Measurements from ENCODE around the gene MRPL44.
A peak's percentile ranks its signal among the peaks of the same experiment; 100 is the strongest.

MRPL44 gene

GRCh38 chr2:223936862-223937326 is 20.4 kb upstream of the MRPL44 start:
- peak; percentile 45 to 52 for ATAC-seq

GRCh38 chr2:223937535-223937934 is 19.7 kb upstream of the MRPL44 start:
- no peak for ATAC-seq

- peak in 1 of 2 donors; percentile 9 for ATAC-seq
Observed at GRCh38 chr2:223939438-223939837, 17.8 kb upstream of the MRPL44 start.

GRCh38 chr2:223941579-223942277 is 15.5 kb upstream of the MRPL44 start:
- peak; percentile 85 for ATAC-seq

GRCh38 chr2:223943135-223943534 is 14.1 kb upstream of the MRPL44 start:
- no peak for ATAC-seq

GRCh38 chr2:223943561-223944008 is 13.7 kb upstream of the MRPL44 start:
- no peak for ATAC-seq

GRCh38 chr2:223944166-223944702 is 13.0 kb upstream of the MRPL44 start:
- no peak for ATAC-seq

GRCh38 chr2:223944703-223945531 is 12.3 kb upstream of the MRPL44 start, which contains the start of gene WDFY1:
TSS of gene WDFY1 (minus strand) at chr2:223945335. CDS start at chr2:223945284, 51 bp downstream.
- ATAC-seq: peak; percentile 59 to 62

- ATAC-seq: no peak
Observed at GRCh38 chr2:223945755-223946154, 11.5 kb upstream of the MRPL44 start.

GRCh38 chr2:223947711-223948205 is 9.5 kb upstream of the MRPL44 start:
- no peak for ATAC-seq

- peak in 1 of 2 donors; percentile 8 for ATAC-seq
Observed at GRCh38 chr2:223949241-223949840, 7.9 kb upstream of the MRPL44 start.

GRCh38 chr2:223950448-223951347 is 6.6 kb upstream of the MRPL44 start:
- ATAC-seq: peak in 1 of 2 donors; percentile 19

- ATAC-seq: no peak
Observed at GRCh38 chr2:223952280-223952968, 4.8 kb upstream of the MRPL44 start.

GRCh38 chr2:223954401-223954800 is 2.9 kb upstream of the MRPL44 start:
- ATAC-seq: no peak

GRCh38 chr2:223956300-223956699 is 963 bp upstream of the MRPL44 start:
- ATAC-seq: no peak

GRCh38 chr2:223959688-223960087 is 2.4 kb downstream of the MRPL44 start:
- ATAC-seq: no peak

GRCh38 chr2:223967981-223968380 is 10.7 kb downstream of the MRPL44 start:
- no peak for ATAC-seq

GRCh38 chr2:223969315-223969714 is 12.1 kb downstream of the MRPL44 start:
- ATAC-seq: no peak

- no peak for ATAC-seq
Observed at GRCh38 chr2:223969856-223970255, 12.6 kb downstream of the MRPL44 start.

- ATAC-seq: peak in 1 of 2 donors; percentile 49
Observed at GRCh38 chr2:223970343-223971128, 13.3 kb downstream of the MRPL44 start.

All from activated CD4-positive, CD25-positive, alpha-beta regulatory T cell treated with anti-CD3 and anti-CD28 coated beads, Interleukin-2, amount 50 U/mL, for 24 hours (primary cell).